H9 (cell line): ENCODE data around the gene PLPPR2. TPM values are rescaled to one million over a fixed set of nuclear protein-coding genes. Genes with fewer than 3 reads are reported as not detected.

Experiments used
- DNase-seq: peaks from one replicate; pipeline ENCODE4 v3.0.0-alpha.2; 2017
- H2AFZ ChIP-seq: one replicate; pipeline ENCODE4 v1.6.1; 2013; ENCODE audit warnings: mild to moderate bottlenecking, low read length, control low read depth, moderate library complexity
- H2AK5ac ChIP-seq: 2 replicates; pipeline ENCODE4 v1.6.1; 2013; ENCODE audit warnings: low read length, control low read depth, mixed read lengths; ENCODE audit not compliant: insufficient read length
- H2BK120ac ChIP-seq: one replicate; pipeline ENCODE4 v1.6.1; 2013; ENCODE audit warnings: low read depth, mild to moderate bottlenecking, low read length, control low read depth, inconsistent platforms; ENCODE audit not compliant: poor library complexity, severe bottlenecking
- H2BK12ac ChIP-seq: 2 replicates; pipeline ENCODE4 v1.6.1; 2013; ENCODE audit warnings: low read length, control low read depth, mixed read lengths, low read depth; ENCODE audit not compliant: insufficient read length
- H2BK15ac ChIP-seq: 2 replicates; pipeline ENCODE4 v1.6.1; 2013; ENCODE audit warnings: low read depth, low read length, control low read depth
- H2BK20ac ChIP-seq: one replicate; pipeline ENCODE4 v1.6.1; 2013; ENCODE audit warnings: low read depth, mild to moderate bottlenecking, low read length, control low read depth, inconsistent platforms; ENCODE audit not compliant: poor library complexity, severe bottlenecking
- H2BK5ac ChIP-seq: 2 replicates; pipeline ENCODE4 v1.6.1; 2013; ENCODE audit warnings: low read length, control low read depth, mixed read lengths; ENCODE audit not compliant: insufficient read length
- H3K14ac ChIP-seq: 2 replicates; pipeline ENCODE4 v1.6.1; 2013; ENCODE audit warnings: low read length, control low read depth; ENCODE audit not compliant: insufficient read depth
- H3K18ac ChIP-seq: 2 replicates; pipeline ENCODE4 v1.6.1; 2013; ENCODE audit warnings: low read depth, mild to moderate bottlenecking, mixed read lengths, low read length, control low read depth; ENCODE audit not compliant: insufficient read length
- H3K23ac ChIP-seq: 2 replicates; pipeline ENCODE4 v1.6.1; 2013; ENCODE audit warnings: low read length, control low read depth, mixed read lengths, low read depth; ENCODE audit not compliant: insufficient read length
- H3K23me2 ChIP-seq: 2 replicates; pipeline ENCODE4 v1.6.1; 2013; ENCODE audit warnings: low read depth, mild to moderate bottlenecking, mixed read lengths, low read length, control low read depth; ENCODE audit not compliant: insufficient read length, poor library complexity, severe bottlenecking
- H3K27ac ChIP-seq: 2 replicates; pipeline ENCODE4 v1.5.1; 2013; ENCODE audit warnings: low read length, control low read depth, mixed read lengths, low read depth; ENCODE audit not compliant: insufficient read length
- H3K27me3 ChIP-seq: 2 replicates; pipeline ENCODE4 v1.6.1; 2013; ENCODE audit warnings: low read length, control low read depth, inconsistent platforms; ENCODE audit not compliant: insufficient read depth
- H3K4ac ChIP-seq: 2 replicates; pipeline ENCODE4 v1.6.1; 2013; ENCODE audit warnings: low read depth, mild to moderate bottlenecking, control low read depth, inconsistent platforms, low read length, moderate library complexity
- H3K4me1 ChIP-seq: 2 replicates; pipeline ENCODE4 v1.6.1; 2013; ENCODE audit warnings: low read length, control low read depth, inconsistent platforms; ENCODE audit not compliant: insufficient read depth
- H3K4me2 ChIP-seq: 2 replicates; pipeline ENCODE4 v1.6.1; 2013; ENCODE audit warnings: low read length, control low read depth, mixed read lengths; ENCODE audit not compliant: insufficient read length, insufficient read depth
- H3K56ac ChIP-seq: 2 replicates; pipeline ENCODE4 v1.6.1; 2013; ENCODE audit warnings: low read depth, mild to moderate bottlenecking, mixed read lengths, low read length, control low read depth; ENCODE audit not compliant: insufficient read length
- H3K79me1 ChIP-seq: 2 replicates; pipeline ENCODE4 v1.6.1; 2013; ENCODE audit warnings: low read depth, mild to moderate bottlenecking, moderate library complexity, low read length, control low read depth, inconsistent platforms; ENCODE audit not compliant: insufficient read depth, poor library complexity, severe bottlenecking
- H3K79me2 ChIP-seq: 2 replicates; pipeline ENCODE4 v1.6.1; 2013; ENCODE audit warnings: low read length, control low read depth, inconsistent platforms; ENCODE audit not compliant: insufficient read depth
- H3K9ac ChIP-seq: 2 replicates; pipeline ENCODE4 v1.6.1; 2013; ENCODE audit warnings: low read length, control low read depth, mixed read lengths; ENCODE audit not compliant: insufficient read length; ENCODE audit errors: extremely low read depth
- H3K9me3 ChIP-seq: one replicate; pipeline ENCODE4 v1.6.1; 2013; ENCODE audit warnings: low read depth, low read length, inconsistent platforms; ENCODE audit not compliant: control insufficient read depth
- H3T11ph ChIP-seq: one replicate; pipeline ENCODE4 v1.6.1; 2013; ENCODE audit warnings: mild to moderate bottlenecking, low read length, control low read depth, inconsistent platforms
- H4K20me1 ChIP-seq: one replicate; pipeline ENCODE4 v1.6.1; 2013; ENCODE audit not compliant: control insufficient read depth, insufficient read length, insufficient read depth
- H4K5ac ChIP-seq: 2 replicates; pipeline ENCODE4 v1.6.1; 2013; ENCODE audit warnings: low read depth, mild to moderate bottlenecking, mixed read lengths, low read length, control low read depth; ENCODE audit not compliant: insufficient read length
- H4K8ac ChIP-seq: replicated peaks from 2 replicates; pipeline ENCODE4 v1.6.1; 2013; ENCODE audit warnings: low read length, control low read depth, mixed read lengths, low read depth; ENCODE audit not compliant: insufficient read length
- H4K91ac ChIP-seq: 2 replicates; pipeline ENCODE4 v1.6.1; 2013; ENCODE audit warnings: low read depth, mild to moderate bottlenecking, moderate library complexity, mixed read lengths, low read length, control low read depth; ENCODE audit not compliant: insufficient read length
- H3K27ac Mint-ChIP-seq, 3 experiments: 2 replicates in 2 of 3; 3 replicates in 1 of 3; pipeline ENCODE4 v1.8.0; 2020 to 2021; ENCODE audit warnings: mixed read lengths in 3 of 3, mild to moderate bottlenecking in 1 of 3, moderate library complexity in 1 of 3
- H3K27me3 Mint-ChIP-seq: 2 replicates; pipeline ENCODE4 v1.8.0; 2021; ENCODE audit warnings: low read depth, mild to moderate bottlenecking, moderate library complexity, mixed read lengths
- H3K36me3 Mint-ChIP-seq, 3 experiments: 2 replicates in 2 of 3; 3 replicates in 1 of 3; pipeline ENCODE4 v1.8.0; 2020 to 2021; ENCODE audit warnings: low read depth in 3 of 3, mixed read lengths in 3 of 3; ENCODE audit not compliant: insufficient read depth in 1 of 3
- H3K4me1 Mint-ChIP-seq, 2 experiments: 2 replicates each; pipeline ENCODE4 v1.8.0; 2020; ENCODE audit warnings: mixed read lengths in 2 of 2
- H3K4me3 Mint-ChIP-seq, 2 experiments: 2 replicates in 1 of 2; 3 replicates in 1 of 2; pipeline ENCODE4 v1.8.0; 2020 to 2021; ENCODE audit warnings: mild to moderate bottlenecking in 2 of 2, mixed read lengths in 2 of 2, moderate library complexity in 1 of 2
- H3K9me3 Mint-ChIP-seq, 2 experiments: 2 replicates in 1 of 2; 3 replicates in 1 of 2; pipeline ENCODE4 v1.8.0; 2020; ENCODE audit warnings: mild to moderate bottlenecking in 2 of 2, mixed read lengths in 2 of 2, moderate library complexity in 1 of 2
- CTCF ChIP-seq: fragments of 200-600 bp; sonication (generic); conservative IDR thresholded peaks from 3 replicates; pipeline ENCODE4 v1.8.0; 2021; ENCODE audit warnings: antibody characterized with exemption, mild to moderate bottlenecking
- WGBS: extraction: QIAGEN DNeasy Blood & Tissue Kit; methylation state at CpG from one replicate; pipeline ENCODE4 v1.1.7; 2013; ENCODE audit warnings: missing lambda C conversion rate, low lambda C conversion rate, mixed read lengths; ENCODE audit not compliant: insufficient read length; ENCODE audit errors: extremely low coverage; 5-methylcytosine and 5-hydroxymethylcytosine counted together
- total RNA-seq: library from RNA; stranded (reverse); gene quantifications from 2 replicates; pipeline ENCODE4 v1.2.1, GENCODE V29; 2021

Gene PLPPR2
- total RNA-seq, 1 experiment from 2014 or later = 8.0 TPM

- H4K5ac ChIP-seq = no peak overlapping the region
- DNase-seq = peak; percentile 98
- no peak overlapping the region for H4K91ac ChIP-seq
- peaks cover 4 to 19% (median 18%) of the 10 kb centered on the region in 3 experiments; a peak in 6 of 7 replicates for H3K36me3 Mint-ChIP-seq
- H3K23me2 ChIP-seq = peaks cover 18% of the 10 kb centered on the region
- H3K79me1 ChIP-seq = no peaks in the 10 kb centered on the region
- H3K27me3 ChIP-seq = no peaks in the 10 kb centered on the region
- H3K4me1 Mint-ChIP-seq = peaks cover 15 to 32% of the 10 kb centered on the region in 2 experiments
- no peak overlapping the region for H2AK5ac ChIP-seq
- H2BK15ac ChIP-seq = no peak overlapping the region
- H2BK5ac ChIP-seq = no peak overlapping the region
- H2BK12ac ChIP-seq = no peak overlapping the region
- H2BK20ac ChIP-seq = no peak overlapping the region
- no peak overlapping the region for H4K8ac ChIP-seq
- H2BK120ac ChIP-seq = no peak overlapping the region
- H3K27me3 Mint-ChIP-seq = peaks cover 2% of the 10 kb centered on the region; the same call in 1 of the 2 replicates
- peak overlapping the region; percentile 80 for H3K18ac ChIP-seq
- H3K23ac ChIP-seq = no peak overlapping the region
- H3K9me3 ChIP-seq = no peaks in the 10 kb centered on the region
- H3K9ac ChIP-seq = peak overlapping the region; percentile 40
- no peak overlapping the region for H3K4ac ChIP-seq
- H3K27ac ChIP-seq = peak overlapping the region; percentile 5
- H3K4me2 ChIP-seq = peak overlapping the region; percentile 71
- peak overlapping the region; percentile 92 to 95 for H3K4me3 Mint-ChIP-seq
- no peaks in the 10 kb centered on the region for H3K9me3 Mint-ChIP-seq
- no peaks in the 10 kb centered on the region for H3K4me1 ChIP-seq
- peak overlapping the region; percentile 61 for H3K14ac ChIP-seq
- no peak overlapping the region for H2AFZ ChIP-seq
- peak; percentile 77 for TF ChIP-seq CTCF
- no peak overlapping the region for H3K56ac ChIP-seq
- peaks cover 4% of the 10 kb centered on the region for H4K20me1 ChIP-seq
- no peaks in the 10 kb centered on the region for H3K79me2 ChIP-seq
- H3K27ac Mint-ChIP-seq = peak overlapping the region; percentile 96 to 100 (median 100)
- H3T11ph ChIP-seq = no peak overlapping the region
- no CpG with 5 or more reads among the region's 54 CpGs for WGBS
Measured at GRCh38 chr19:11380653-11381537, 25.7 kb downstream of the PLPPR2 start.
